Liver (tissue), 9 donors: ENCODE data around the gene ZNF540. TPM values are rescaled to one million over a fixed set of nuclear protein-coding genes. Genes with fewer than 3 reads are reported as not detected.

ENCODE experiments used
- DNase-seq: peaks from one replicate; pipeline ENCODE4 v3.0.0-alpha.2; 2017; ENCODE audit warnings: low spot score
- H3K27ac ChIP-seq, 2 donors: one replicate each; pipeline ENCODE4 v1.7.0; 2013; ENCODE audit warnings: inconsistent platforms in 2 of 2, low read length in 2 of 2, control low read depth in 1 of 2, low read depth in 1 of 2, mild to moderate bottlenecking in 1 of 2
- H3K27me3 ChIP-seq, 4 donors: one replicate each; pipeline versions ENCODE4 v1.6.1 to v1.7.0; 2013; ENCODE audit warnings: low read length in 3 of 4, inconsistent platforms in 1 of 4, mild to moderate bottlenecking in 1 of 4, moderate library complexity in 1 of 4; ENCODE audit not compliant: control insufficient read depth in 4 of 4, insufficient read depth in 4 of 4
- H3K36me3 ChIP-seq, 4 donors: one replicate each; pipeline versions ENCODE4 v1.6.1 to v1.7.0; 2013; ENCODE audit warnings: low read length in 3 of 4, mild to moderate bottlenecking in 3 of 4, low read depth in 1 of 4, moderate library complexity in 1 of 4; ENCODE audit not compliant: control insufficient read depth in 4 of 4, insufficient read depth in 3 of 4
- H3K4me1 ChIP-seq, 4 donors: one replicate each; pipeline versions ENCODE4 v1.6.1 to v1.7.0; 2013; ENCODE audit warnings: low read length in 3 of 4, mild to moderate bottlenecking in 3 of 4, moderate library complexity in 1 of 4; ENCODE audit not compliant: control insufficient read depth in 4 of 4, insufficient read depth in 4 of 4
- H3K4me3 ChIP-seq, 3 donors: one replicate each; pipeline versions ENCODE4 v1.6.1 to v1.7.0; 2013; ENCODE audit warnings: low read length in 3 of 3, control low read depth in 1 of 3, low read depth in 1 of 3, mild to moderate bottlenecking in 1 of 3
- H3K9ac ChIP-seq, 2 donors: one replicate each; pipeline ENCODE4 v1.7.0; 2013; ENCODE audit warnings: low read length in 2 of 2, mild to moderate bottlenecking in 2 of 2, moderate library complexity in 2 of 2, control low read depth in 1 of 2, low read depth in 1 of 2
- H3K9me3 ChIP-seq, 4 donors: one replicate each; pipeline versions ENCODE4 v1.6.1 to v1.7.0; 2013; ENCODE audit warnings: low read length in 3 of 4; ENCODE audit not compliant: control insufficient read depth in 4 of 4
- ATF3 ChIP-seq: IDR thresholded peaks from 2 replicates; pipeline ENCODE4 v1.6.1; 2016; ENCODE audit warnings: antibody characterized with exemption
- CTCF ChIP-seq: fragments of 150-350 bp; IDR thresholded peaks from 2 replicates; pipeline ENCODE4 v1.5.1; 2017; ENCODE audit warnings: improper control_type of control experiment, low read depth, low read length; ENCODE audit not compliant: missing input control
- EGR1 ChIP-seq, 2 donors: IDR thresholded peaks; 2 replicates each; pipeline ENCODE4 v1.6.1; 2016 to 2018; ENCODE audit warnings: antibody characterized with exemption in 2 of 2, low read depth in 2 of 2
- FOXA1 ChIP-seq: IDR thresholded peaks from 2 replicates; pipeline ENCODE4 v1.6.1; 2016; ENCODE audit warnings: antibody characterized with exemption
- FOXA2 ChIP-seq: IDR thresholded peaks from 2 replicates; pipeline ENCODE4 v1.6.1; 2016; ENCODE audit warnings: antibody characterized with exemption
- GABPA ChIP-seq, 2 donors: IDR thresholded peaks in 1 of 2; conservative IDR thresholded peaks in 1 of 2; 2 replicates each; pipeline ENCODE4 v1.6.1; 2016; ENCODE audit warnings: antibody characterized with exemption in 2 of 2, mild to moderate bottlenecking in 1 of 2, moderate library complexity in 1 of 2
- HNF4A ChIP-seq, 2 donors: conservative IDR thresholded peaks; 2 replicates each; pipeline ENCODE4 v1.6.1; 2016; ENCODE audit warnings: antibody characterized with exemption in 2 of 2, mild to moderate bottlenecking in 2 of 2
- HNF4G ChIP-seq: IDR thresholded peaks from 2 replicates; pipeline ENCODE4 v1.6.1; 2016; ENCODE audit warnings: antibody characterized with exemption
- MAX ChIP-seq: IDR thresholded peaks from 2 replicates; pipeline ENCODE4 v1.6.1; 2016; ENCODE audit warnings: antibody characterized with exemption
- RAD21 ChIP-seq, 2 donors: IDR thresholded peaks; 2 replicates each; pipeline ENCODE4 v1.6.1; 2016; ENCODE audit warnings: antibody characterized with exemption in 2 of 2, mild to moderate bottlenecking in 2 of 2
- REST ChIP-seq: IDR thresholded peaks from 2 replicates; pipeline ENCODE4 v1.6.1; 2016; ENCODE audit warnings: antibody characterized with exemption, mild to moderate bottlenecking
- RXRA ChIP-seq, 2 donors: IDR thresholded peaks; 2 replicates each; pipeline ENCODE4 v1.6.1; 2017 to 2018; ENCODE audit warnings: antibody characterized with exemption in 2 of 2, mild to moderate bottlenecking in 1 of 2
- SP1 ChIP-seq: IDR thresholded peaks from 2 replicates; pipeline ENCODE4 v1.6.1; 2018; ENCODE audit warnings: antibody characterized with exemption, mild to moderate bottlenecking
- TAF1 ChIP-seq: conservative IDR thresholded peaks from 2 replicates; pipeline ENCODE4 v1.6.1; 2016; ENCODE audit warnings: antibody characterized with exemption, mild to moderate bottlenecking
- YY1 ChIP-seq: IDR thresholded peaks from 2 replicates; pipeline ENCODE4 v1.6.1; 2016; ENCODE audit warnings: antibody characterized with exemption, mild to moderate bottlenecking
- ZBTB33 ChIP-seq: IDR thresholded peaks from 2 replicates; pipeline ENCODE4 v1.6.1; 2016; ENCODE audit warnings: antibody characterized with exemption
- WGBS: extraction: QIAGEN DNeasy Blood & Tissue Kit; methylation state at CpG from one replicate; pipeline ENCODE4 v1.1.7; 2013; 5-methylcytosine and 5-hydroxymethylcytosine counted together
- polyA plus RNA-seq, 2 donors: library from polyadenylated mRNA; stranded (reverse) in 1 of 2; unstranded in 1 of 2; fragments of 200-250 nt in 1 of 2; fragments of >200 nt in 1 of 2; fragmentation: Nextera tagmentation in 1 of 2; extraction: Ambion mirVana in 1 of 2; gene quantifications; one replicate each; pipeline versions ENCODE4 v1.2.1 to v1.2.3, GENCODE V29; 2013 to 2015
- total RNA-seq, 2 donors: library from RNA; depleted of rRNA; stranded (reverse); fragments of >200 nt; gene quantifications; one replicate each; pipeline ENCODE4 v1.2.3, GENCODE V29; 2014
- donor health status: healthy.
- donor health status: healthy.
- donor health status: healthy.
- donor health status: healthy.
- donor health status: healthy.

The ZNF540 gene
- total and polyA plus RNA-seq, 4 donors, result 0.33 to 2.0 (median 0.88) TPM

- peaks cover 0 to 10% (median 8%) of the 10 kb centered on the region in 4 donors for H3K4me1 ChIP-seq
- no peaks in the 10 kb centered on the region for H3K27me3 ChIP-seq
- no peak for DNase-seq
- H3K27ac ChIP-seq, result peak overlapping the region; percentile 94 to 97
- peaks cover 3 to 23% (median 19%) of the 10 kb centered on the region in 4 donors for H3K36me3 ChIP-seq
- peak overlapping the region; percentile 69 to 94 for H3K9ac ChIP-seq
- under 1% methylated on average over 20 of the region's 20 CpGs for WGBS
- TF ChIP-seq HNF4G (no peak), GABPA (IDR thresholded peaks at IDR 0.05 in 1 of 2, conservative IDR thresholded peaks at IDR 0.05 in 1 of 2) (peak in 1 of 2 donors; percentile 14), ZBTB33 (no peak), RAD21 (IDR thresholded peaks at IDR 0.05) (no peak), EGR1 (IDR thresholded peaks at IDR 0.05; ENCODE audit: low read depth in 2 of 2) (no peak), CTCF (no peak), TAF1 (peak; percentile 54), ATF3 (no peak)
- peaks cover 14 to 36% (median 15%) of the 10 kb centered on the region in 4 donors for H3K9me3 ChIP-seq
- H3K4me3 ChIP-seq, result peak overlapping the region; percentile 77 to 95 (median 90)
Observed at GRCh38 chr19:37594982-37595382, 306 bp downstream of the ZNF540 start.

GRCh38 chr19:37635076-37636056 is 40.7 kb downstream of the ZNF540 start:
- TF ChIP-seq ATF3, result no peak
- no peak for TF ChIP-seq FOXA1
- no peak for TF ChIP-seq YY1
- no peak for TF ChIP-seq MAX
- TF ChIP-seq EGR1 (IDR thresholded peaks at IDR 0.05; ENCODE audit: low read depth in 2 of 2), result no peak
- no peak for TF ChIP-seq SP1
- TF ChIP-seq REST, result no peak
- no peak for TF ChIP-seq FOXA2
- no peak for TF ChIP-seq HNF4A (conservative IDR thresholded peaks at IDR 0.05)
- no peak for TF ChIP-seq RXRA (IDR thresholded peaks at IDR 0.05)
- TF ChIP-seq GABPA (IDR thresholded peaks at IDR 0.05 in 1 of 2, conservative IDR thresholded peaks at IDR 0.05 in 1 of 2), result no peak
- no peak overlapping the region for H3K9ac ChIP-seq
- H3K27ac ChIP-seq, result no peak overlapping the region
- 97% methylated on average over 11 of the region's 11 CpGs for WGBS
- H3K4me1 ChIP-seq, result no peaks in the 10 kb centered on the region
- DNase-seq, result no peak
- peak overlapping the region in 2 of 3 donors; percentile 27 to 61 for H3K4me3 ChIP-seq
- peaks cover 3 to 37% (median 8%) of the 10 kb centered on the region in 4 donors for H3K36me3 ChIP-seq
- H3K9me3 ChIP-seq, result peaks cover 22 to 77% (median 36%) of the 10 kb centered on the region in 4 donors
- H3K27me3 ChIP-seq, result no peaks in the 10 kb centered on the region
